Measurements from ENCODE around the gene ATOX1.

The ATOX1 gene

GRCh38 chr5:151766975-151767374, 8.5 kb upstream of the ATOX1 start:
- DNase-seq = no peak

DNA sequence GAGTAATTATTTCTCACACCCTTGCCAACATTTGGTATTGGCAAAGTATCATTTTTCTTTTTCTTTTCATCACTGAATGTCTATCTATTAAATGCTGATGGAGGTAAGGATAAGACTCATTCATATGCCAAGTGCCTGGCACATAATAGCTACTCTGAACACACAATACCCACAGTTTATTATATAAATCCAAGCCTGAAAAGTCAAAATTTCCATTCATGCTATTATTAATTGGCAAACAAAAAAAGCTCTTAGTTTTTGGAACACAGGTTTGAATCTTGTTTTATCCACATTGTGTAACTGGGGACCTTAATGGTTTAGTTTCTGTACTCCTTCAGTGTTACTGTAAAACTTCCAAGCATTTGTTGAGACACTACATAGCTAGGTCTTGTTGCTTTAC, 6.4 kb upstream of the ATOX1 start:
- no peak for DNase-seq

DNA sequence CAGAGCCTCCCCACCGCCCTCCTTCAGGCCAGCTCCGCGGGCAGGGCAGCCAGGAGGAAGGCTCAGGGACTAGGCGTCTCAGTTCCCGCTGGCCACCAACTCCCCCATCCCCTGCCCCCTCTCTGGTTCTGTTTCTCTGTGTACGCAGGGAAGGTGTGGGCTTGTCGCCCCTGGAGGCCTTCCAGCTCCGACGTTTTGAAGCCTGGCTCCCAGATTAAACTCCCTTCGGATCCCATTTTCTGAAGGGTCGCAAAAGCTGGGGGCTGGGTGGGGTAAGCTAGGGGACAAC, 346 bp downstream of the ATOX1 start:
- peak; percentile 67 for DNase-seq

DNA sequence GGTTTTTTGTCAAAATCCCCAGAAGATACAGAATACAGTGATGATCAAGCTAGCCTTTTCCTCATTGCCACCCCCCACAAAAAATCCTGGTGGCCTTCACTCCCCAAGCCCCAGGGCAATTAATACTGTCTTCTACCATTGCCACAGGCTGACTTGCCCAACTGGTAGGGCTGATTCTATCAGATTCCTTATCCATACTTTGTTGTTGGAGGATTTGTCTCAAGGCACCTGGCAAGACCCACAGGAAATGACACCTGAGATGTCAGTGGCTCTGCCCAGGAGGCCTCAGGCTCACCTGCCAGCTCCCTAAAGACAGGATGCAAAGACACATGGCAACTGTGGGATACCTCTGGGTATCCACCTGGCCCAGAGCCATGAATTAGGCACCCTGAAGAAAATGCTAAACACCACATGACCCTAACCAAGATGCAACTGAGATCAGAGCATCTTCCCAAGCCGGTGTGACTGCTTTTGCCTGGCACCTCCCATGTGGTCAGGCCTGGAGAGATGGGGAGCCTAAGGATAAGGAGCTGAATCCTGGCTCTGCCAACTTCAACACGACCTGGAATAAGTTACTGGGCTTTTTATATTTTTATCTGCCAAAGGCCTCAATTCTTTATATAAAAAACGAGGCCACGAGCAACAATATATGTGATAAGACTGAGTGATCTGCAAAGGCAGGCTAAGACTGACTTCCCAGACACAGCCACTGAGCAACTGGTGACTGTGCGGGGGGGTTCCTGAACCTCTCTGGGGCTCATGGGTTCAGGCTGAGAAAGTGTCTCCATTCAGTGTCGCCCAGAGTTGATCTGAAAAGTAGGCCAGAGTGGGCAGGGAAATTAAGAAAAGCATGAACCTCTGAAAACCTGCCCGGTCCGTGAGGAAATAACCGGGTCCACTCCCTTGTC, 944 bp downstream of the ATOX1 start:
- DNase-seq = peak; percentile 55

DNA sequence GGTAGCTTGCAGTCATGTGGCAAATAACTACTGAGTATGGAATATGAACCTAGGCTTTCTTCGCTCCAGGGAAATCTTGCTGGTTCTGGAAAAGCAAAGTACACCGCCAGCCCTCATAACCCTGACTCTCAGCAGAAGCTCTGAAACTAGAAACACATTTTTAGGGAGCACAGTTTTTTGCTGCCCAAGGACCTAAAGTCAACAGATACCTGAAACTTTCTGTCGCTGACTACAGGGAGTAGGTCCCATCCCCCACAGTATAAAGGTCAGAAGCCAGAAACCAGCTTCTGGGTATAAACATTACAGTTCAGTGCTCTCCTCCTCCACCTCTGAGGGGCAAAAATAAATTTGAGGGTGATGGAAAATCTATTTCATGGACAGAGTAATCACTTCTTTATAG, 3.0 kb downstream of the ATOX1 start:
- no peak for DNase-seq

DNA sequence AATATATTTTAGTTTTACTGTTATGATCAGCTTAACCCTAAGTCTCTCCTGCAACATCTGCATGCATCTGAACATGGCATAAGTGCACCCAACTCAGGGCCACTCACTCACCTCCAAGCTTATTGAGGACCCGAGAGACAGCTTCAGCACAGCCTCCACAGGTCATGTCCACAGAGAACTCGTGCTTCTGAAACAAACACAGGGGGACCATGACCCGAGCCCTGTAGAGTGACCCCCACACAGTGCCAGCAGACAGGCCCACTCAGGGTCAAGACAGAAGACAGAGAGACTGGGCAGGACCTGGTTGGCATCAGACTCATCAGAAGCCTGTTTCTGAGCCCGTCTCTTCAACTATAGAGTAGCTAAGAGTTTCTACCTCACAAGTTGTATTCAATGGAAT, 6.8 kb downstream of the ATOX1 start:
- no peak for DNase-seq

DNA sequence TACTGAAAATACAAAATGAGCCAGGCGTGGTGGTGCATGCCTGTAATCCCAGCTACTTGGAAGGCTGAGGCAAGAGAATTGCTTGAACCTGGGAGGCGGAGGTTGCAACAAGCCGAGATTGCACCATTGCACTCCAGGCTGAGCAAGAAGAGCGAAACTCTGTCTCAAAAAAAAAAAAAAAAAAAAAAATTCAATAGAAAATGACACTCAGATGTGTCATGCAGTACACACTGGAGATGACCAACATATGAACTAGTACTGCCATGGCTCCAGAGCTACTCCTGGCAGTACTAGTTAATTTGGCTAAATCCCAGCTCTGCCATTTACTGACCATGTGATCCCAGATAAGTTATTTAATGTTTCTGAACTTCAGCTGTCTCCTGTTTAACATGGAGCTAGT, 7.3 kb downstream of the ATOX1 start:
- DNase-seq = no peak

- no peak for DNase-seq
These were observed 8.3 kb downstream of the ATOX1 start for GRCh38 chr5:151750121-151750520.

DNA sequence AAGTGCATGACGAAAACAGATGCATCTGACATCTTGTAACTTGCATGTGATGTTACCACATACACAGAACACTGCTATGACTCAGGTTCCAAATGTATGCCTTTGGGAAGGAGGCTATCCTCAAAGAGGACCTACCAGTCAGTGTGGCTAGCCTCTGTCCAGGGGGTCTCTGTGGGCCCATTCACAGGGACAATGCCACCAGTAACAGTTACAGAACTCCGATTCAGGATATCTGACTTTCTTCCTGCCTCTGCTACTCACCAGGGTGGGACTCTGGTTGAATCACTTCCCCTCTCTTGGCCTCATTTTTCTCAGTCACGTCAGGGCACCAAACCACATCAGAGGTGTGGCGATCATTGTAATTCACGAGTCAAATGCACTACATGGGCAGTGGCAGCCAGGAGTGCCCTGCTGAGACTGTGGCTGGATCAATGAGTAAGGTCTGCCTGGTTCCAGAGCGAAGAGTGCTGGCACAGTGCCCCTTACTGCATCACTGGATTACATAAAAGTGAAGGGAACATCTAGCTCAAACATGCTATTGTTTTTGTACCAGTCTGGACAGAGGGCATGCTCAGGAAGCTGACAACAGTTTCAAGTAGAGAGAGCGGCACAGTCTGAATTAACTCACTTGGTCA, 13.2 kb downstream of the ATOX1 start:
- DNase-seq = no peak

GRCh38 chr5:151743530-151743929, 14.9 kb downstream of the ATOX1 start:
- no peak for DNase-seq

- DNase-seq = peak; percentile 38
These were observed 15.5 kb downstream of the ATOX1 start for GRCh38 chr5:151742870-151743294.

DNA sequence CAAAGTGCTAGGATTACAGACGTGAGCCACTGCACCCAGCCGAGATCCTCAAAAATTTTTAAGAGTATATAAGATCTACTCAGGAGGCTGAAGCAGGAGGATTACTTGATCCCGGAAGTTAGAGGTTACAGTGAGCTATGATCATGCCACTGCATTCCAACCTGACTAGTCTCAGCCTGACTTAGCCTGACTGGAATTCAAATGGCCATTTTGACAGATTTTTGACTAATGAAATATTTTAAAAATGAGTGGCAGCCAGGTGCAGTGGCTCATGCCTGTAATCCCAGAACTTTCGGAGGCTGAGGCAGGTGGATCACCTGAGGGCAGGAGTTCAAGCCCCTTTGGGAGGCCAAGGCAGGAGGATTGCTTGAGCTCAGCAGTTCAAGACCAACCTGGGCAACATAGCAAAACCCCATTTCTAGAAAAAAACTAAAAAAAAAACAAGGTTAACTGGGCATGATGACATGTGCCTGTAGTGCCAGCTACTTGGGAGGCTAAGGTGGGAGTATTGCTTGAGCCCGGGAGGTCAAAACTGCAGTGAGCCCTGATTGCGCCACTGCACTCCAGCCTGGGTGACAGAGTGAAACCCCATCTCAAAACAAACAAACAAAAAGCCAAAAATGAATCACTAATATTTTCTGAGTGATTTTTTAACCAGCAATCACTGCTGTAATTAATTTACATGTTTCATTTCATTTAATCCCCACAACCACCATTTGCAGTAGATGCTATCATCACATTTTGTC, 16.6 kb downstream of the ATOX1 start:
- no peak for DNase-seq

- no peak for DNase-seq
These were observed 17.5 kb downstream of the ATOX1 start for GRCh38 chr5:151740958-151741373.

DNA sequence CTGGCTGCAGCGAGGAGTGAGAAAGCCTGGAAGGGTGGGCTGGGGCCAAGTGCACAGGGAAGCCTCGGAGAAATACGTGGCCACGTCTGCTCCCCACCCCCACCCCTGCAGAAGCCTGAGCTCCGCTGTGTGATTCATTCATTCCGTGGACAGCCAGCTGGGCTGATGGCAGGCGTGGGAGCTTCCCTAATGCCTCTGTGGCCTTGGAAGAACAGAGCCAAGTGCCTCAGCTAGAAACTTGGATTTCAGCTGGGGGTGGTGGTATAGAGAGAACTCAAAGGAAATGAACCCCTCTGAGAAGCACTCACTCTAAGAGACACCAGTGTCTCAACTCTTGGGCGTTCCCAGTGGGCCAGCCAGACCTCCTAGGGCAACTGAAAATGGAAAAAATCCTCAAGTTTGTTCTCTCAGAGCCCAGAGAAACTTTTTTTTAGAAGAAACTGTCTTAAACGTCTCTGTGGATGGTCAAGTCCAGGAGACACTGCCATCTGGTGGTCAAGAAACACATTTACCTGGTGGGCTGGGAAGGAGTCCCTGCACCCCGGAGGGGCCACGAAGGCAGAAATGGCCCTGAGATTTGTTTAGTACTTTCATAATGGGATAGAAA, 18.0 kb downstream of the ATOX1 start:
- DNase-seq = peak; percentile 57

DNA sequence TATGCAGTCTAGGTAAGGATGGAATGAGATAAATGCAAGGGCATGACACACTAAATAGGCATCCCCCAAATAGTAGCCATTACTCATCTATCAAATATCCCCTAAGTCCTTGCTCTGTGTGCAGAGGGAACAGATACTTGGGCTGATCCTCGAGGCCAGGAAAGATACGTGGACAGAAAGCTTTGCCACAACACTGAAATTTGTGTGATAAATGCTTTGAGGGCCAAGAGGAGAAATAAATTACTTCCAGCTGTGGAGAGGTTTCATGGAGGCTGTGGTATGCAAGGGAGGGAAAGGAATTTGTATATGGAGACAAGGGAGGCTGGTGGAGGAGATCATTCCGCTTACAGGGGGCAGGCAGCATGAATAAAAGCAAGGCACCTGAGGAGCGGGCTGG, 18.5 kb downstream of the ATOX1 start:
- DNase-seq = no peak

GRCh38 chr5:151739395-151739794, 19.0 kb downstream of the ATOX1 start:
- DNase-seq = no peak

GRCh38 chr5:151738125-151738848, 20.1 kb downstream of the ATOX1 start:
- DNase-seq = no peak

GRCh38 chr5:151737431-151737830, 21.0 kb downstream of the ATOX1 start:
- no peak for DNase-seq

DNA sequence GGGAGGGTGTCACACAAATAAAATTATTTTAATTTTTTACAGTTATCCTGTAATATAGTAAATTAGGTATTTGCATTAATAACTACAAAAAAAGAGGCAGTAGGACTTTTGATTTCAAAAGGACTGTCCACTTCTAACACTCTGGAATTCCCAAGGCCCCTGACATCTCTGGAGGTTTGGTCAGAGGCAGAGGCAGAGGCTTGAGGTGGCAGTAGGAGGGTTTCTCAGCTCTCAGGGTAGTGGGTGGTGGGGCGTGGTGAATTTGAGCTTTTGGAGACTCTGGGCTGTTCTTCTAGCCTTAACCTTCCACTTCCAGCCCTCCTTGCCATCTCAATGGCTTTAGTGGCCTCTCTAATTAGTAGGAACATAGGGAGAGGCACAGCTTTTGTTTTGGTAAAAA, 22.8 kb downstream of the ATOX1 start:
- DNase-seq = no peak

- DNase-seq = no peak
These were observed 24.4 kb downstream of the ATOX1 start for GRCh38 chr5:151734064-151734408.

DNA sequence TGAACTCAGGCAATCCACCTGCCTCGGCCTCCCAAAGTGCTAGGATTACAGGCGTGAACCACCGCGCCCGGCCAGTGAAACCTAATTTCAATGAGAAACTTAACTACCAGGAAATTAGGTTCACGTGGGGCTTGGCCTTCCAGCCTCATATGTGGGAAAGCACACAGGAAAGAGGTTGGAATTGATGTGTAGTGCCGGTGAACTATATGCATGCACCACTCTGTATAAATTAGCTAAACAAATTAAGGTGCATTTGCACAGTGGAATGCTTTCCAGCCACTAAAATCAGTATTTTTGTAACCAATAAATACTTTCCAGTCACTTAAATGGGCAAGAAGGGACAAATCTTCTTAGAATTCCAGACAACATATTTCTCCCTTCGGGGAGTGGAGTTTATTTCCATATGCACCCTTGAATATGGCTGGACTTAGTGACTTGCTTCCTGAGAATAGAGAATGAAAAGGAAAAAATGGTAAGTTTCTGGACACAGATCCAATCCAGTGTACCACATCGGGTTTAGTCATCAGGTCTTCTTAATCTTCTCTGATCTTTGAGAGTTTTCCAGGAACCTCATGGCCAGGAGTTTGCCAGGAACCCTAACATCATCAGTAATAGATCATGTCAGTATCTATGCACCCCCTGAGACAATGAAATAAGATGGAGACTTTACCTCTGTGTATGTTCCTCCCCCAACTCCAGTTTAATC, 24.9 kb downstream of the ATOX1 start:
- DNase-seq = no peak

DNA sequence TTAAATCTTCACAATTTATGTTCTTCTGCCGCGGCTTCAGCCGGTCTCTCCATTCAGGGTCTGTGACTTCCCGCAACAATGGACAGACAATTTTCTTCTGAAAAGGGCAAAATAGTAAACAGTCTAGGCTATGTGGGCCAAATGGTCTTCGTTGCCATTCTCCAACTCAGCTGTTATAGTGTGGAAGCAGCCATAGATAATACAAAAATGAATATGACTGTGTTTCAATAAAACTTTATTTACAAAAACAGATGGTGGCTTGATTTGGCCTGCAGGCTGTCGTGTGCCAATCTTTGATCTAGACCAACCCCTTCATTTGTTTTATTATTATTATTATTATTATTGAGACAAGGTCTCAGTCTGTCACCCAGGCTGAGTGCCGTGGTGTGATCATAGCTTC, 28.1 kb downstream of the ATOX1 start:
- DNase-seq = no peak

All from NCI-H69 (cell line).